T-helper 17 cell (primary cell): ENCODE measurements around the gene DGLUCY. TPM values are rescaled to one million over a fixed set of nuclear protein-coding genes. Genes with fewer than 3 reads are reported as not detected.
"Not testable (repeated sequence)": the region's sequence is repeated elsewhere in the genome, so short reads cannot be mapped to it uniquely, and the experiment has no call there.

Source experiments
- ATAC-seq: fragments of 150-1000 bp; cut with Tn5 transposase; 2 replicates; pipeline ENCODE4 v1.10.0; 2021; ENCODE audit warnings: mild to moderate bottlenecking, moderate library complexity
- DNase-seq, 3 donors: peaks; one replicate each; pipeline versions ENCODE4 v3.0.0 to v3.0.0-alpha.2; 2020 to 2021
- H3K9me3 ChIP-seq: one replicate; pipeline ENCODE4 v1.7.0; 2013; ENCODE audit warnings: low read length, mild to moderate bottlenecking; ENCODE audit not compliant: control insufficient read depth, poor library complexity, severe bottlenecking
- H3K27ac Mint-ChIP-seq: one replicate; pipeline ENCODE4 v1.8.0; 2022; ENCODE audit warnings: mild to moderate bottlenecking, moderate library complexity, mixed read lengths
- H3K27me3 Mint-ChIP-seq: one replicate; pipeline ENCODE4 v1.8.0; 2022; ENCODE audit warnings: mixed read lengths
- H3K36me3 Mint-ChIP-seq: one replicate; pipeline ENCODE4 v1.8.0; 2022; ENCODE audit warnings: low read depth, mixed read lengths
- H3K4me1 Mint-ChIP-seq: one replicate; pipeline ENCODE4 v1.8.0; 2022; ENCODE audit warnings: mild to moderate bottlenecking, mixed read lengths
- H3K4me3 Mint-ChIP-seq: one replicate; pipeline ENCODE4 v1.8.0; 2022; ENCODE audit warnings: mild to moderate bottlenecking, moderate library complexity, mixed read lengths
- total RNA-seq, 4 donors: library from RNA in 2 of 4; stranded (reverse) in 2 of 4; gene quantifications; one replicate each; pipeline ENCODE4 v1.2.3 and lab custom pipeline; 2022 to 2026

Gene DGLUCY
- total RNA-seq, 2 donors from 2014 or later: 81.7 to 86.0 TPM

DNA sequence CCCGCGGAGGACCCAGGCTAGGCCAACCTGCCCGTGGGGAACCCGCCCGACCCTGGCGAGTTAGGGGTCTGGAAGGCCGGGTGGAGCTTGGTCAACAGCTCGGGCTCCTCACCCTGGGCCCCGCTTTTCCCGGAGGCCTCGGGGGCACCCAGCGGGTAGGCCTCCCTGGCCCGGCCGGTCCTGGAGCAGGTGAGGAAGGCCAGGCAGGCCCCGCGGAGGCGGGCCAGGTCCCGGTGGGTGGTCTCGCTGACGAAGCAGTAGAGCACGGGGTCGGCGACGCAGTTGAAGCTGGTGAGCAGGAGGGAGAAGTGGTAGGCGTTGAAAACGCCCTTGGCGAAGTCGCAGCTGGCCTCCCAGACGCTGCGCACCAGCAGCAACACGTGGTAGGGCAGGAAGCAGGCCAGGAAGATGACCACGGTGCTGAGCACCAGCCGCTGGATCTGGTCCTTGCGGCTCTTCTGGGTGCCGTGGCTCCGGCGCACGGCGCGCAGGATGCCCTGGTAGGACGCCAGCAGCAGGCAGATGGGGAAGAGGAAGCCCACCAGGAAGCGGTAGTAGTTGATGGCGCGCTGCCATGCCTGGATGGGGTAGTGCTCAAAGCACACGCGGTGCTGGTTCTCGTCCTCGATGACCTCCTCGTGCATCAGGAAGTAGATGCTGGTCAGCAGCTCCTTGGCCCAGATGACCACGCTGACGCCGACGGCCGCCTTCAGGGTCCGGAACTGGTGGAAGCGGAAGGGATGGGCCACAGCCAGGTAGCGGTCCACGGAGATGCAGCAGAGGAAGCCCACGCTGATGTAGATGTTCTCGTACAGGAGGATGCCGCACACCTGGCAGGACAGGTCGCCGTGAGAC lies 120.3 kb downstream of the DGLUCY start:
- H3K4me1 Mint-ChIP-seq: peaks cover 51% of the 10 kb centered on the region
- H3K36me3 Mint-ChIP-seq: peaks cover 7% of the 10 kb centered on the region
- H3K27ac Mint-ChIP-seq: no peak overlapping the region
- H3K27me3 Mint-ChIP-seq: no peaks in the 10 kb centered on the region
- no peaks in the 10 kb centered on the region for H3K9me3 ChIP-seq
- no peak for DNase-seq
- ATAC-seq: no peak
- H3K4me3 Mint-ChIP-seq: no peak overlapping the region

- no peaks in the 10 kb centered on the region for H3K9me3 ChIP-seq
- no peaks in the 10 kb centered on the region for H3K27me3 Mint-ChIP-seq
- no peak for DNase-seq
- peaks cover 7% of the 10 kb centered on the region for H3K36me3 Mint-ChIP-seq
- ATAC-seq: no peak
- no peak overlapping the region for H3K4me3 Mint-ChIP-seq
- peaks cover 51% of the 10 kb centered on the region for H3K4me1 Mint-ChIP-seq
- peak overlapping the region; percentile 19 for H3K27ac Mint-ChIP-seq
Observed at GRCh38 chr14:91234791-91235114, 120.9 kb downstream of the DGLUCY start.

DNA sequence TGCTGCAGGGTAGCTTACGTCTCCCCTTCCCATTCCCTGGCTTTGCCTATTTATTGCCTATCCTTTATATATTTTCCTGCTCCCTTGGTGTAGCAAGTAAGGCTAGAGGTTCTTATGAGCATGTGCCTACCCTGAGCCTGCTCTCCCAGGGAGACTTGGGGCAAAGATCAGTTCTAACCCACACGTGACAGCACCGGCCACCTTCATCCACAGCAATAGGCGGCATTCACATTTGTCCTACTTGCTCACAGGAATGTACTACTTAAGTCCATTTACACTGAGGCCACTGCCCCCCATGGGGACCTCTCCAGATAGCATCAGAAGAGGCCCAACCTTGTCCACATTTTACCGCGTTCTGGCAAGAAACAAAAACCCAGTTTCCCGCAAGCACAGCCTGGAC lies 122.0 kb downstream of the DGLUCY start:
- Mint-ChIP-seq H3K27me3 (no peaks in the 10 kb centered on the region), H3K36me3 (peaks cover 7% of the 10 kb centered on the region), H3K4me3 (no peak overlapping the region), H3K4me1 (peaks cover 48% of the 10 kb centered on the region), H3K27ac (peak overlapping the region; percentile 97)
- ATAC-seq (no peak), DNase-seq (no peak)
- H3K9me3 ChIP-seq: no peaks in the 10 kb centered on the region

DNA sequence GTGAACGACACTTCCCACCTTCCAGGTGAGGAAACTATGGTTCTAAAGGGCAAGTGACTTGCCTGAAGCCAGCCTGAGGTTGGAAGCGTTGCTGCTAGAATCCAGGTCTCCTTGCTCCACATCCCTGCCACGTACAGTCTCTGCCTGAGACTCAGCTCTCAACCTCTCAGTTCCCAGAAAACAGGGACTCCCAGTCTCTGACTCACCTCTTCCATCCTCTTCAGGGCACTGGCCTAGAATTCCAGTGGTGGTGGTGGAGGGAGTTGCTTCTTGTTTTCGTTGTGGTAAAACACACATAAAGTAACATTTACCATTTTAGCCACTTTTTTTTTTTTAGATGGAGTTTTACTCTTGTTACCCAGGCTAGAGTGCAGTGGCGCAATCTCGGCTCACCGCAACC lies 123.3 kb downstream of the DGLUCY start:
- peaks cover 15% of the 10 kb centered on the region for H3K36me3 Mint-ChIP-seq
- no peak overlapping the region for H3K4me3 Mint-ChIP-seq
- peaks cover 53% of the 10 kb centered on the region for H3K4me1 Mint-ChIP-seq

DNA sequence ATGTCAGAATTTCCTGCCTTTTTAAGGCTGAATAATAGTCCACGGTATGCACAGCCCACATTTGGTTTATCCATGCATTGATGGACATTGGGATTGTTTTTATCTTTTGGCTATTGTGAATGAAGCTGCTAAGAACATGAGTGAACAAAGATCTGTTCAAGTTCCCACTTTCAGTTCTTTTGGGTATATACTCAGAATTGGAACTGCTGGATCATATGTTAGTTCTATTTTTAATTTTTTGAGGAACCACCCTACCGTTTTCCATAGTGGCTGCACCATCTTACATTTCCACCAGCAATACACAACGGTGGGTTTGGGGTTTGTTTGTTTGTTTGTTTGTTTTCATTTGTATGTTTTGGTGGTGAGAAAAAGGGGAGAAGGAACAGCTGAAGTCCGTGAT lies 124.2 kb downstream of the DGLUCY start:
- Mint-ChIP-seq H3K27ac (peak overlapping the region; percentile 97), H3K27me3 (no peaks in the 10 kb centered on the region), H3K4me3 (no peak overlapping the region), H3K36me3 (peaks cover 15% of the 10 kb centered on the region), H3K4me1 (peaks cover 58% of the 10 kb centered on the region)
- ATAC-seq (no peak), DNase-seq (no peak)
- no peaks in the 10 kb centered on the region for H3K9me3 ChIP-seq

More for the DNA sequence above, 123.3 kb downstream of the DGLUCY start:
- no peak for DNase-seq
- ATAC-seq: no peak
- Mint-ChIP-seq H3K27ac (peak overlapping the region; percentile 97), H3K27me3 (no peaks in the 10 kb centered on the region)
- H3K9me3 ChIP-seq: no peaks in the 10 kb centered on the region

DNA sequence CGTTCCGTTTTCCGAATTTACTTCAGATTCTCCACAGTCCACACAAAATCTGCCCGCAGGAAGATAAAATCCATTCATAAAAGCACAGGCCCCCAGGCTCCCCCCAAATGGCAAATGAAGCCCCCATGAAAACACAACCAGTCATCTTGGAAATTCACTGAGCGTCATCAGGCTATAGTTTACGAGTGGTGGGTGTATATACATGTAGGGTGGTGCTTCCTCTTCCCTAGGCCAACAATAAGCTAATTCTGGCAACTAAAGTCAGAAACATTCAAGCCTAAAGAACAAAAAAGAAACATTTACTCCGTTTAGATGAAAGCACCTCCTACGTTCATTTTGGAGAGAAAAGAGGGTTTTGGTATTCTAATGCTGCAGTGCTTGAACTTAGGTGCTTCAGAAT lies 124.8 kb downstream of the DGLUCY start:
- Mint-ChIP-seq H3K27me3 (no peaks in the 10 kb centered on the region), H3K36me3 (peaks cover 15% of the 10 kb centered on the region), H3K4me3 (peak overlapping the region; percentile 67), H3K4me1 (peaks cover 62% of the 10 kb centered on the region), H3K27ac (peak overlapping the region; percentile 97)
- no peak for ATAC-seq
- DNase-seq: no peak
- no peaks in the 10 kb centered on the region for H3K9me3 ChIP-seq

- Mint-ChIP-seq H3K27me3 (no peaks in the 10 kb centered on the region), H3K36me3 (peaks cover 9% of the 10 kb centered on the region), H3K27ac (peak overlapping the region; percentile 86), H3K4me3 (peak overlapping the region; percentile 95), H3K4me1 (peaks cover 84% of the 10 kb centered on the region)
- DNase-seq: no peak
- no peak for ATAC-seq
- H3K9me3 ChIP-seq: no peaks in the 10 kb centered on the region
Observed at GRCh38 chr14:91241863-91242262, 128.0 kb downstream of the DGLUCY start.

- Mint-ChIP-seq H3K36me3 (peaks cover 11% of the 10 kb centered on the region), H3K4me1 (peaks cover 85% of the 10 kb centered on the region)
- ATAC-seq: no peak
Observed at GRCh38 chr14:91242635-91243034, 128.8 kb downstream of the DGLUCY start.

DNA sequence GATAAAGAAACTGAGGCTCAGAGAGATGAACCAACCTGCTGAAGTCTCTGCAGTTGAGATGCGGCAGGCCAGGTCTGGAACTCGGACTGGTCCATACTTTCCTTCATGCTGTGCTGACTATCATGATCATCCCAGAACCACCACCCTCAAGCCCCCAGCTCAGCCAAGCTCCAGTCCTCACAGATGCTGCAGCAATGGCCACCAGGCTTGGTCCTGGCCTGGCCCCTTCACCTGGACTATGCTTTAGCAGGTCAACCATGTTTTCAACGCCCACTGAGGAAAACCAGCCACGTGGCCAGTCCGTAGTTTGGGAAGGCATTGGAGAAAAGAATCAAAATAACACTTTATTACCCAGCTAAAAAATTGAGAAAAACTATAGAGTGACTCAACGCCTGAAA lies 129.2 kb downstream of the DGLUCY start:
- no peak for ATAC-seq
- DNase-seq: no peak
- Mint-ChIP-seq H3K27me3 (no peaks in the 10 kb centered on the region), H3K27ac (peak overlapping the region; percentile 86), H3K36me3 (peaks cover 11% of the 10 kb centered on the region), H3K4me3 (peak overlapping the region; percentile 95), H3K4me1 (peaks cover 81% of the 10 kb centered on the region)
- H3K9me3 ChIP-seq: no peaks in the 10 kb centered on the region

More at GRCh38 chr14:91242635-91243034, 128.8 kb downstream of the DGLUCY start:
- Mint-ChIP-seq H3K4me3 (peak overlapping the region; percentile 95), H3K27me3 (no peaks in the 10 kb centered on the region), H3K27ac (peak overlapping the region; percentile 86)
- no peak for DNase-seq
- H3K9me3 ChIP-seq: no peaks in the 10 kb centered on the region

GRCh38 chr14:91244501-91244901 lies 130.6 kb downstream of the DGLUCY start, which contains the start of gene GPR68:
Gene GPR68 (minus strand): TSS chr14:91244704. CDS start chr14:91235050, 9,654 bp downstream.
- Mint-ChIP-seq H3K27ac (peak within 1 kb of the TSS; percentile 86), H3K4me1 (peaks cover 73% of the 10 kb centered on the region), H3K36me3 (peaks cover 11% of the 10 kb centered on the region), H3K4me3 (peak within 1 kb of the TSS; percentile 95), H3K27me3 (no peaks in the 10 kb centered on the region)
- DNase-seq (no peak), ATAC-seq (no peak)
- no peaks in the 10 kb centered on the region for H3K9me3 ChIP-seq

DNA sequence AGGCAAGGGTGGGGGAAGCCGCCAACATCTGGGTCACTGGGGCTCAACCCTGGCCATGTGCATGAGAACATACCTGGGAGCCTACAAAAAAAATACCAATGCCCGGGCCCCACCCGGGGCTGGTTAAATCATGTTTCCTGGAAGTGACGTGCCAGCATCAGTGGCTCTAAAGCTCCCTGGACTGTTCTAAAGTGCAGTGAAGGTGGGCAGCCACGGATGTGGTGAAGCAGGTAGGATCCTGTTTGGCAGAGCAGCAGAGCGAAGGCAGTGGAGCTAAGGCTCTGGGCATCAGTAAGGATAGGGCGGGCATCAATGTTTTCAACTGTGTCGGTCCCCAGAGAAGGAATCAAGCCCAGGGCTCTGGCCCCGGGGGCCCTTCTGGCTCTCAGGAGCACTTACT lies 131.2 kb downstream of the DGLUCY start:
- peak; percentile 53 to 71 (median 53) for DNase-seq
- Mint-ChIP-seq H3K36me3 (peaks cover 11% of the 10 kb centered on the region), H3K4me1 (peaks cover 74% of the 10 kb centered on the region), H3K4me3 (peak overlapping the region; percentile 95), H3K27me3 (no peaks in the 10 kb centered on the region), H3K27ac (peak overlapping the region; percentile 86)
- no peaks in the 10 kb centered on the region for H3K9me3 ChIP-seq
- ATAC-seq: peak; percentile 49

- H3K9me3 ChIP-seq, DNase-seq, ATAC-seq, H3K27me3 Mint-ChIP-seq: not testable (repeated sequence)
- H3K27ac Mint-ChIP-seq: peak overlapping the region; percentile 86
- H3K4me1 Mint-ChIP-seq: peaks cover 78% of the 10 kb centered on the region
- peak overlapping the region; percentile 95 for H3K4me3 Mint-ChIP-seq
- H3K36me3 Mint-ChIP-seq: peaks cover 11% of the 10 kb centered on the region
Observed at GRCh38 chr14:91245616-91246015, 131.7 kb downstream of the DGLUCY start.

- H3K4me3 Mint-ChIP-seq: peak overlapping the region; percentile 95
- H3K4me1 Mint-ChIP-seq: peaks cover 78% of the 10 kb centered on the region
- no peaks in the 10 kb centered on the region for H3K27me3 Mint-ChIP-seq
- H3K27ac Mint-ChIP-seq: peak overlapping the region; percentile 86
- peaks cover 11% of the 10 kb centered on the region for H3K36me3 Mint-ChIP-seq
- no peaks in the 10 kb centered on the region for H3K9me3 ChIP-seq
- ATAC-seq (peak; percentile 78), DNase-seq (peak; percentile 56 to 79 (median 66))
Observed at GRCh38 chr14:91246051-91246852, 132.4 kb downstream of the DGLUCY start.
